K562 (cell line): ENCODE measurements around the gene AP2M1. TPM values are rescaled to one million over a fixed set of nuclear protein-coding genes. Genes with fewer than 3 reads are reported as not detected.

ENCODE experiments used
- ATF7 ChIP-seq: fragments of 450-650 bp; IDR thresholded peaks from 2 replicates; pipeline ENCODE4 v1.7.1; 2014; ENCODE audit warnings: mild to moderate bottlenecking, moderate library complexity
- BRD9 ChIP-seq: fragments of 450-650 bp; IDR thresholded peaks from 2 replicates; pipeline ENCODE4 v1.6.1; 2018; ENCODE audit warnings: low read depth; ENCODE audit not compliant: partially characterized antibody
- DNMT1 ChIP-seq: fragments of 450-650 bp; IDR thresholded peaks from 2 replicates; pipeline ENCODE4 v1.6.1; 2016; ENCODE audit warnings: antibody characterized with exemption, mild to moderate bottlenecking
- E2F3 ChIP-seq: fragments of 250-450 bp; sonication (Bioruptor Pico); IDR thresholded peaks from 2 replicates; pipeline ENCODE4 v1.4.0; 2020; ENCODE audit warnings: mild to moderate bottlenecking
- E4F1 ChIP-seq: fragments of 250-450 bp; sonication (Bioruptor Pico); IDR thresholded peaks from 2 replicates; pipeline ENCODE4 v1.5.0; 2021; ENCODE audit warnings: mild to moderate bottlenecking, borderline replicate concordance
- ELF1 ChIP-seq: fragments of 200-800 bp; sonication (Bioruptor generic); IDR thresholded peaks from 2 replicates; pipeline ENCODE4 v1.6.1; 2016; ENCODE audit warnings: missing genetic modification characterization, missing compliant biosample characterization
- ETV1 ChIP-seq: fragments of 450-650 bp; conservative IDR thresholded peaks from 2 replicates; pipeline ENCODE4 v1.6.1; 2016; ENCODE audit warnings: missing genetic modification characterization, control low read depth, low read depth, missing compliant biosample characterization
- FIP1L1 ChIP-seq: fragments of 200-400 bp; formaldehyde crosslinking; IDR thresholded peaks from 2 replicates; pipeline ENCODE4 v1.6.1; 2018; ENCODE audit warnings: mild to moderate bottlenecking, low read depth, low read length; ENCODE audit not compliant: poor library complexity, severe bottlenecking
- FOXP1 ChIP-seq: sonication (generic); formaldehyde crosslinking; IDR thresholded peaks from 2 replicates; pipeline ENCODE4 v1.8.0; 2022; ENCODE audit warnings: mild to moderate bottlenecking, missing genetic modification reagents
- HBP1 ChIP-seq: fragments of 450-650 bp; formaldehyde crosslinking; IDR thresholded peaks from 2 replicates; pipeline ENCODE4 v1.4.0; 2022; ENCODE audit warnings: missing genetic modification characterization
- HNRNPUL1 ChIP-seq: fragments of 200-400 bp; formaldehyde crosslinking; IDR thresholded peaks from 2 replicates; pipeline ENCODE4 v1.6.1; 2017; ENCODE audit warnings: low read length
- JUN ChIP-seq, 2 experiments: sonication (generic) in 1 of 2; formaldehyde crosslinking in 1 of 2; IDR thresholded peaks; 2 replicates each; pipeline versions ENCODE4 v1.6.1 to v1.8.0; 2012 to 2022; ENCODE audit warnings: borderline replicate concordance in 2 of 2, mild to moderate bottlenecking in 2 of 2, improper control_type of control experiment in 1 of 2, low read depth in 1 of 2, low read length in 1 of 2, missing genetic modification reagents in 1 of 2
- PRPF4 ChIP-seq: fragments of 200-400 bp; formaldehyde crosslinking; IDR thresholded peaks from one replicate; pipeline ENCODE4 v1.6.1; 2017; ENCODE audit warnings: low read length, low read depth, mild to moderate bottlenecking; ENCODE audit not compliant: insufficient read depth, poor library complexity, severe bottlenecking
- SP1 ChIP-seq: sonication (generic); formaldehyde crosslinking; IDR thresholded peaks from 2 replicates; pipeline ENCODE4 v1.8.1; 2022; ENCODE audit warnings: mild to moderate bottlenecking, missing genetic modification reagents
- TAF1 ChIP-seq: IDR thresholded peaks from 2 replicates; pipeline ENCODE4 v1.6.1; 2011; ENCODE audit warnings: mild to moderate bottlenecking, low read length, moderate library complexity; ENCODE audit not compliant: insufficient read depth, control insufficient read depth, severe bottlenecking; ENCODE audit errors: extremely low read depth
- TAF9B ChIP-seq: fragments of 450-650 bp; IDR thresholded peaks from 2 replicates; pipeline ENCODE4 v1.6.1; 2018; ENCODE audit warnings: mild to moderate bottlenecking; ENCODE audit not compliant: partially characterized antibody
- TCF3 ChIP-seq: sonication (generic); formaldehyde crosslinking; IDR thresholded peaks from 2 replicates; pipeline ENCODE4 v1.4.0; 2020; ENCODE audit warnings: mild to moderate bottlenecking, missing genetic modification reagents
- XRCC4 ChIP-seq: IDR thresholded peaks from one replicate; pipeline ENCODE4 v1.6.1; 2011; ENCODE audit not compliant: insufficient read depth, insufficient read length; ENCODE audit errors: extremely low read depth
- ZNF274 ChIP-seq: IDR thresholded peaks from 2 replicates; pipeline ENCODE4 v1.6.1; 2011; ENCODE audit warnings: low read depth, mild to moderate bottlenecking, low read length, moderate library complexity, borderline replicate concordance
- ZNF449 ChIP-seq: fragments of 250-450 bp; sonication (Bioruptor Pico); IDR thresholded peaks from 2 replicates; pipeline ENCODE4 v1.8.0; 2022; ENCODE audit warnings: moderate library complexity, mild to moderate bottlenecking, inconsistent platforms
- ZNF830 ChIP-seq: fragments of 250-450 bp; sonication (Bioruptor Pico); IDR thresholded peaks from 2 replicates; pipeline ENCODE4 v1.5.0; 2021; ENCODE audit warnings: mild to moderate bottlenecking
- polyA plus RNA-seq, 8 experiments: library from polyadenylated mRNA; depleted of rRNA in 4 of 8; stranded (reverse) in 5 of 8; unstranded in 3 of 8; fragments of >200 nt; fragmentation: Nextera tagmentation in 2 of 8; fragmentation: Illumina TruSeq in 1 of 8; extraction: Ambion mirVana in 2 of 8; extraction: Trizol in 1 of 8; gene quantifications; 2 replicates each; pipeline versions ENCODE4 v1.2.1 to v1.2.3, GENCODE V29; 2011 to 2014; ENCODE audit warnings: inconsistent platforms in 1 of 8, missing spikeins in 1 of 8
- total RNA-seq, 7 experiments: library from RNA; depleted of rRNA in 6 of 7; stranded (reverse); fragments of >200 nt in 6 of 7; fragmentation: Illumina TruSeq in 2 of 7; extraction: Trizol in 2 of 7; gene quantifications; 2 replicates each; pipeline versions ENCODE4 v1.2.1 to v1.2.3, GENCODE V29; 2011 to 2021; ENCODE audit warnings: low replicate concordance in 1 of 7

AP2M1 gene
- total and polyA plus RNA-seq, 9 of the 15 experiments (the other 6 are each of a cell fraction or from before 2014, with no cell fraction given) = 118 to 505 (median 296) TPM

GRCh38 chr3:184135149-184135910, 39.3 kb upstream of the AP2M1 start, which contains the start of gene EIF2B5 (continued):
- TF ChIP-seq XRCC4 (no peak), JUN (IDR thresholded peaks at IDR 0.05; ENCODE audit: borderline replicate concordance, low read depth, low read length) (peak; percentile 11; the same call in 1 of the 2 replicates), JUN (CRISPR knock-in tag; IDR thresholded peaks at IDR 0.05; ENCODE audit: borderline replicate concordance) (no peak), ZNF449 (CRISPR knock-in tag) (no peak), DNMT1 (no peak), HBP1 (CRISPR knock-in tag) (peak; percentile 60; the same call in 1 of the 2 replicates), FIP1L1 (no peak), ATF7 (peak; percentile 71), ZNF274 (no peak), TCF3 (CRISPR knock-in tag) (peak; percentile 19; the same call in 1 of the 2 replicates), ELF1 (tag) (peak; percentile 98), FOXP1 (CRISPR knock-in tag) (peak; percentile 83; the same call in 1 of the 2 replicates), TAF1 (peak; percentile 96), ZNF830 (CRISPR knock-in tag) (0 out of 2 replicates have a peak, but pooled peaks have one; percentile 18), TAF9B (peak; percentile 93), SP1 (CRISPR knock-in tag) (peak; percentile 86), ETV1 (tag) (peak; percentile 92), E2F3 (CRISPR knock-in tag) (no peak), BRD9 (peak; percentile 25), PRPF4 (no peak), E4F1 (no peak), HNRNPUL1 (no peak)
